ENCODE measurements around the gene ABCC5.
"Not testable (repeated sequence)": the region's sequence is repeated elsewhere in the genome, so short reads cannot be mapped to it uniquely, and the experiment has no call there.

The ABCC5 gene

DNA sequence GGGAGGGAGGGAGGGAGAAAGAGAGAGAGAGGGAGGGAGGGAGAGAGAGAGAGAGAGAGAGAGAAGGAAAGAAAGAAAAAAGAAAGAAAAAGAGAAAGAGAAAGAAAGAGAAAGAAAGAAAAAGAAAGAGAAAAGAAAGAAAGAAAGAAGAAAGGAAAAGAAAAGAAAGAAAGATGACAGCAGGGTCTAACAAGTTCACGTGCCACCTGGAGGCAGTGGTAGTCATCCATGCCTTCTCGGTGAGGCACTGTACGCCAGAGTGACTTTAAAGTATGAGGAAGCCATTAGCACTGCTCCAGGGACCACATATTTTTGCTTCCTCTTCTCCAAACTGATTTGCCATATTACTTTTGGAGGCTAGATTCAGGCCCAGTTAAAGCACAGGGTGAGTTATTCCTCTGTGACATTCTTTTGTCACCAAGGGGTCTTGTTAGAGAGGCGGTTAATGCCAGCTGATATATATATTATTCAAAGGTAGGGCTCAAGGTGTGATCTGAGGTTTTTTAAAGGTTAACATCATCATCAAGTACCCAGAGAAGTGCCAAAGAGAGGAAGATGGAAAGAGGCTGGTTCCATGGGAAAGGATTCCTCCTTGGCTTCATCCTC is 13.6 kb upstream of the ABCC5 start, which contains the start of gene HTR3D:
HTR3D (plus strand) TSS at position 556 of the 606 bp plus-strand sequence; CDS start at position 556, 0 bp downstream.
- TF ChIP-seq CTCF (IDR thresholded peaks at IDR 0.05; ENCODE audit: control insufficient read depth, insufficient read depth, low read depth, low read length, missing control alignments), result no peak
- DNase-seq (ENCODE audit: low read depth), result no peak

GRCh38 chr3:184030536-184030935 is 12.9 kb upstream of the ABCC5 start:
- DNase-seq (ENCODE audit: low read depth), result no peak
- TF ChIP-seq CTCF (IDR thresholded peaks at IDR 0.05; ENCODE audit: control insufficient read depth, insufficient read depth, low read depth, low read length, missing control alignments), result no peak
- H3K4me3 ChIP-seq (ENCODE audit: control insufficient read depth, low read depth, low read length), result no peak overlapping the region

More for the DNA sequence above, 13.6 kb upstream of the ABCC5 start, which contains the start of gene HTR3D:
- no peak within 1 kb of the TSS for H3K4me3 ChIP-seq (ENCODE audit: control insufficient read depth, low read depth, low read length)

DNA sequence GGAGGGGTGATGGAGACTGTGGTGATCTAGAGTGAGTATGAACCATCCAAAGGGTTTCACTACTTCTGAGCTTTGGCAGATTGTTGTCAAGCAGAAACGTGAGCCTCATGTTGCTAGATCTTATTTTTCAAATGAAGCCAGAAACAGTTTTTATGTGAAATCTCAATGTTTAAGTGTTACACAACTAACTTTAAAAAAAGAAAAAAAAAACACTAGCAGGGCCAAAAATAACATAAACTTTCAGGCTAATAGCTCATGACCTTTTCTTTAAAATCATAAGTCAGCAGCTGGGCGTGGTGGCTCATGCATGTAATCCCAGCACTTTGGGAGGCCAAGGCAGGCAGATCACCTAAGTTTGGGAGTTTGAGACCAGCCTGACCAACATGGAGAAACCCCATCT is 11.8 kb upstream of the ABCC5 start:
- no peak for TF ChIP-seq CTCF (IDR thresholded peaks at IDR 0.05; ENCODE audit: control insufficient read depth, insufficient read depth, low read depth, low read length, missing control alignments)
- no peak for DNase-seq (ENCODE audit: low read depth)
- H3K4me3 ChIP-seq (ENCODE audit: control insufficient read depth, low read depth, low read length), result no peak overlapping the region

DNA sequence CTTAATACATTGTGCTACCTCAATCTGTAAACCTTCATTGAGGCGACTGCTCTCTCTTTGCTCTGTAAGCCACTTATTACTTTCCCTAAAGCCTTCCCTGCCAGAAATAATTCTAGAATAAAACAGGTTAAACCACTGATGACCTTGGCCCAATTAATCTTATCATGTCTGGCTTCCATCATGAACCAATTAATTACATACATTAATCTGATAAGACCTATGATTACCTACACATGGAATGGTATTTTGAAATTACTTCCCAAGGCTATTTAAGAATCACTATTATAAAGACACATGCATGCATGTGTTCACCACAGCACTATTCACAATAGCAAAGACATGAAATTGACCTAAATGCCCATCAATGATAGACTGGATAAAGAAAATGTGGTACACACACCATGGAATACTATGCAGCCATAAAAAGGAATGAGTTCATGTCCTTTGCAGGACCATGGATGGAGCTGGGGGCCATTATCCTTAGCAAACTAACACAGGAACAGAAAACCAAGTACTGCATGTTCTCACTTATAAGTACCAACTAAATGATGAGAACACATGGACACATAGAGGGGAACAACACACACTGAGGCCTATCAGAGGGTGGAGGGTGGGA is 10.7 kb upstream of the ABCC5 start:
- H3K4me3 ChIP-seq (ENCODE audit: control insufficient read depth, low read depth, low read length), result not testable (repeated sequence)

GRCh38 chr3:184025256-184025655 is 7.6 kb upstream of the ABCC5 start:
- DNase-seq (ENCODE audit: low read depth); H3K4me3 ChIP-seq (ENCODE audit: control insufficient read depth, low read depth, low read length): not testable (repeated sequence)

More for the DNA sequence above, 10.7 kb upstream of the ABCC5 start:
- not testable (repeated sequence) for DNase-seq (ENCODE audit: low read depth)

- no peak for TF ChIP-seq CTCF (IDR thresholded peaks at IDR 0.05; ENCODE audit: control insufficient read depth, insufficient read depth, low read depth, low read length, missing control alignments)
These were observed 4.6 kb upstream of the ABCC5 start for GRCh38 chr3:184022323-184022722.

DNA sequence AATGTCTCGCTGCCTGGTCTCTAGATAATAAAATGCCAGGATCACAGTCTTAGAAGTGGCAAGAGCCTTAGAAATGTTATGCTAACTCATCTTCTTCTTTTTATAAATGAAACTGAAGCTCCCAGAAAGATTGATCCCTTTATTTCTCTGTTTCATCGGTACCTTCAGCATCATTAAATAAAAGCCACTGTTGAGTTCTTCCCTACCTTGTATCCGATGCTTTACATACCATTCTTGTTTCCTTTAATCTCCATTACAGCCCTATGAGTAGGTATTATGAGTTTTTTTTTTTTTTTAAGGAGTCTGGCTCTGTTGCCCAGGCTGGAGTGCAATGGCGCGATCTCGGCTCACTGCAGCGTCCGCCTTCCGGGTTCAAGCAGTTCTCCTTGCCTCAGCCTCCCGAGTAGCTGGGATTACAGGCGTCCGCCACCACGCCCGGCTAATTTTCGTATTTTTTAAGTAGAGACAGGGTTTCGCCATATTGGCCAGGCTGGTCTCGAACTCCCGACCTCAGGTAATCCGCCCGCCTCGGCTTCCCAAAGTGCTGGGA is 815 bp upstream of the ABCC5 start:
- no peak for DNase-seq (ENCODE audit: low read depth)
- H3K4me3 ChIP-seq (ENCODE audit: control insufficient read depth, low read depth, low read length), result peak overlapping the region; percentile 97
- TF ChIP-seq CTCF (IDR thresholded peaks at IDR 0.05; ENCODE audit: control insufficient read depth, insufficient read depth, low read depth, low read length, missing control alignments), result no peak

More at GRCh38 chr3:184022323-184022722, 4.6 kb upstream of the ABCC5 start:
- H3K4me3 ChIP-seq (ENCODE audit: control insufficient read depth, low read depth, low read length), result no peak overlapping the region
- DNase-seq (ENCODE audit: low read depth), result no peak
